Measurements from ENCODE around the gene TSPEAR. TPM values are rescaled to one million over a fixed set of nuclear protein-coding genes. Genes with fewer than 3 reads are reported as not detected.
"Not testable (repeated sequence)": the region's sequence is repeated elsewhere in the genome, so short reads cannot be mapped to it uniquely, and the experiment has no call there.

Gene TSPEAR
- total and polyA plus RNA-seq, 3 donors from 2014 or later = 0.53 to 0.62 (median 0.55) TPM

DNA sequence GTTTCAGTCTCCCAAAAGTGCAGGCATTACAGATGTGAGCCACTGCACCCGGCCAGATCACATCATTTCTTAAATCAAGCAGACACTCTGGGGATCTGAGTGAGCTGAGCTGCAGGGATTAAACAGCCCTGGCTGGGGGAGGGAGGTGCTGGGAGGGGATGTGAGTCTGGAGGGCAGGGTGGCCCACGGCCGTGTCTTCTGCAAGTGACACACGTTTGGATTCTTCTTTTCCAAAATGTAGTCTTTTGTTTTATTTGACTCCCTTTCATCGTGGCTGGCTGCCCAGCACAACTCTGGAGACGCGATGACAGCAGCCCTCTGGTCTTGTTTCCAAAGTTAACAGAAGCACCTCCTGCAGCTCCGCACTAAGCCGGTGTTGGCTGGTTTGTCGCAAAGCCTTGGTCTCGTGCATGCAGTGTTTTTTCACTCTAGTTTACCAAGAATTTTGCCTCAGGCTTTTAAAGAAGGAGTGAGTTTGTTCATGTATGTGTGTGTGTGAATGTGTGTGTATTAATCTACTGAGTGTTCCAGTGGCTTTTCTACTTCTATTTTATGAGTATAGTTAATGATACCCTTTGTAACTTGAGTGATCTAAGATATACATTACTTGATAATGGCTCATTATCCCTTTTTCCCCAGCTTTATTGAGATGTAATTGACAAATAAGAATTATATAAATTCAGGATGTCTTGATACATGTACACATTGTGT lies 128.1 kb downstream of the TSPEAR start:
- intact Hi-C loops (cut with DNase I; ENCODE audit: low total_unique reads) = no loop called here
- DNase-seq = no peak
- Histone ChIP-seq H3K36me3 (ENCODE audit: low read depth, missing control alignments) (no peaks in the 10 kb centered on the region), H3K27ac (no peak overlapping the region), H3K4me3 (no peak overlapping the region), H3K4me1 (no peaks in the 10 kb centered on the region), H3K9me3 (no peaks in the 10 kb centered on the region), H3K27me3 (no peaks in the 10 kb centered on the region)
- WGBS, 2 donors = 40 to 48% methylated on average over 11 of the region's 11 CpGs
- TF ChIP-seq, protein P1, sequence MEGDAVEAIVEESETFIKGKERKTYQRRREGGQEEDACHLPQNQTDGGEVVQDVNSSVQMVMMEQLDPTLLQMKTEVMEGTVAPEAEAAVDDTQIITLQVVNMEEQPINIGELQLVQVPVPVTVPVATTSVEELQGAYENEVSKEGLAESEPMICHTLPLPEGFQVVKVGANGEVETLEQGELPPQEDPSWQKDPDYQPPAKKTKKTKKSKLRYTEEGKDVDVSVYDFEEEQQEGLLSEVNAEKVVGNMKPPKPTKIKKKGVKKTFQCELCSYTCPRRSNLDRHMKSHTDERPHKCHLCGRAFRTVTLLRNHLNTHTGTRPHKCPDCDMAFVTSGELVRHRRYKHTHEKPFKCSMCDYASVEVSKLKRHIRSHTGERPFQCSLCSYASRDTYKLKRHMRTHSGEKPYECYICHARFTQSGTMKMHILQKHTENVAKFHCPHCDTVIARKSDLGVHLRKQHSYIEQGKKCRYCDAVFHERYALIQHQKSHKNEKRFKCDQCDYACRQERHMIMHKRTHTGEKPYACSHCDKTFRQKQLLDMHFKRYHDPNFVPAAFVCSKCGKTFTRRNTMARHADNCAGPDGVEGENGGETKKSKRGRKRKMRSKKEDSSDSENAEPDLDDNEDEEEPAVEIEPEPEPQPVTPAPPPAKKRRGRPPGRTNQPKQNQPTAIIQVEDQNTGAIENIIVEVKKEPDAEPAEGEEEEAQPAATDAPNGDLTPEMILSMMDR (IDR thresholded peaks at IDR 0.05) = no peak
- TF ChIP-seq POLR2A (IDR thresholded peaks at IDR 0.05) = no peak

DNA sequence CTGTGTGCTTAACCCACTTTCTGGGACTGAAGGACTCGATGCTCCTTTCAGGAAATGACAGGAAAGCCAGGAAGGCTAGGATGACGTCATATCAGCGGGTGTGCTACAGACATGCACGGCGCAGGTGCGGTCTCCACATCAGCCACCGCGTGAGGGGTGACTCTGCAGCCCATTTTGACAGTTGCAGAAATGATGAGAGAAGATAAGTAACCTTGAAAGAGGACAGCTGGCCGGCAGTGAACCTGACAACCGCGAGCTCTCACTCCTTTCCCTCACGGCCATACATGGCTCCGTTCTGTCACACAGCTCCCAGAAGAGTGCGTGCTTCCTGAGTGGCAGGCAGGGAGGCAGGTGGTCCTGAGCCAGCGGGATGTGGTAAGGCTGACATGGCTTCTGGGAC lies 129.3 kb downstream of the TSPEAR start:
- WGBS, 2 donors = 77% methylated on average over 14 to 15 of the region's 15 CpGs
- H3K27ac ChIP-seq = no peak overlapping the region
- intact Hi-C loops (cut with DNase I; ENCODE audit: low total_unique reads) = no loop called here
- TF ChIP-seq POLR2A (IDR thresholded peaks at IDR 0.05) = no peak
- TF ChIP-seq, protein P1 (IDR thresholded peaks at IDR 0.05) = no peak
- H3K27me3 ChIP-seq = no peaks in the 10 kb centered on the region
- H3K4me1 ChIP-seq = no peaks in the 10 kb centered on the region
- H3K9me3 ChIP-seq = no peaks in the 10 kb centered on the region
- H3K4me3 ChIP-seq = no peak overlapping the region
- DNase-seq = no peak
- H3K36me3 ChIP-seq (ENCODE audit: low read depth, missing control alignments) = no peaks in the 10 kb centered on the region

DNA sequence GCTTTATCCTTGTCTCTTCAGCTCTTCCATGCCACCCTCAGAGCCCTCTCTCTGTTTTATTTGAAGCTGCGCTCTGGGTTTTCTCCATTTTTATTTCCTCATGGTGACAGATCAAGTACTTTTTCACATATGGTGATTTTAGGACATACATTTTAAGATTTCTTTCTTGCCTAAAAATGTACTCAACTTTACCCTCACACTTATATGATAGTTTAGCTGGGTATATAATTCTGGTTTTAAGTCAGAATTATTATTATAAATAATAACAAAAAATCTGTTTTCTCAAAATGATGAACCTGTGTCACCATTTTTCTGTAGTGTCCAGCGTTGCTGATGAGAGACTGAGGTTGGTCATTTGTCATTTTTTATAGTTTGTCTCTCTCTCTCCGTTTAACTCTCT lies 130.2 kb downstream of the TSPEAR start:
- no peak overlapping the region for H3K4me3 ChIP-seq
- no peak overlapping the region for H3K27ac ChIP-seq
- no peaks in the 10 kb centered on the region for H3K4me1 ChIP-seq
- H3K36me3 ChIP-seq (ENCODE audit: low read depth, missing control alignments) = no peaks in the 10 kb centered on the region
- no peaks in the 10 kb centered on the region for H3K27me3 ChIP-seq
- DNase-seq = no peak
- H3K9me3 ChIP-seq = no peaks in the 10 kb centered on the region
- WGBS, 2 donors = 76 to 86% methylated on average over 3 of the region's 3 CpGs
- intact Hi-C loops (cut with DNase I; ENCODE audit: low total_unique reads) = no loop called here
- no peak for TF ChIP-seq POLR2A (IDR thresholded peaks at IDR 0.05)
- TF ChIP-seq, protein P1 (IDR thresholded peaks at IDR 0.05) = no peak

DNA sequence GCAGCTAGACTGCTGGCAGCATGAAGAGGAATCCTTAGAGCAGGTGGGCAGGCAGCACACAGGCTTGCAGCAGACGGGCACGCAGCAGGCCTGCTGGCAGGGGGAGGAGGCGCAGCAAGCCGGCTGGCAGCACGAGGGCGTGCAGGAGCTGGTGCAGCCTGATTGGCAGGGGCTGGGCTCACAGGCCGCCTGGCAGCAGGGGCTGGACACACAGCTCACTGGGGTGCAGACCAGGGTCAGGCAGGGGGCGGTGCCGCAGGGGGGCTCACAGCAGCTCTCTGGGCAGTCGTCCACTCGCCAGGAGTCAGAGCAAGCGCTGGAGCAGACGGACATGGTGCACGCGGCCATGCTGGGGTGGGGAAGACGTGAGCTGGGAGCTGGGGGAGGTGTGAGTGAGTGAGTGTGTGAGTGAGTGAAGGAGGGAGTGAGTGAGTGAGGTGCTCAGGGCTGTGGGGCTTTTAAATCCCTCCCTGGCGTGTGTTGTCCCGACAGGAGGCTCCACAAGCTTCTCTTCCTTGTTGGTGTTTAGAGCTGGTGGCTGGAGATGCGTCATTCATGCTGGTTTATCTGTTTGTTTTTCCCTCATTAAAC lies 131.0 kb downstream of the TSPEAR start, which contains the start of gene KRTAP10-5:
Gene KRTAP10-5, minus strand, starts transcription at position 374 of the 591 bp plus-strand sequence. Its CDS starts 26 bp downstream, at position 348.
- DNase-seq; H3K36me3 ChIP-seq (ENCODE audit: low read depth, missing control alignments); H3K9me3 ChIP-seq; intact Hi-C loops (cut with DNase I; ENCODE audit: low total_unique reads); H3K27me3 ChIP-seq; H3K4me3 ChIP-seq; H3K4me1 ChIP-seq; H3K27ac ChIP-seq: not testable (repeated sequence)
- 49 to 63% methylated on average over 18 to 19 of the region's 19 CpGs for WGBS, 2 donors

DNA sequence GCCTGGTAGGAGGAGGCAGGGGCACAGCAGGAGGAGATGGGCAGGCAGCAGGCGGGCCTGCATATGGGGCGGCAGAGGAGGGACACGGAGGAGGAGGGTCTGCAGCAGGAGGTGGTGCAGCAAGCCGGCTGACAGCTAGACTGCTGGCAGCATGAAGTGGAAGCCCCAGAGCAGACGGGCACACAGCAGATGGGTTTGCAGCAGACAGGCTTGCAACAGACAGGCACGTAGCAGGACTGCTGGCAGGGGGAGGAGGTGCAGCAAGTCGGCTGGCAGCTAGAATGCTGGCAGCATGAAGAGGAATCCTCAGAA lies 131.6 kb downstream of the TSPEAR start:
- TF ChIP-seq, protein P1 (IDR thresholded peaks at IDR 0.05) = no peak
- no peak for TF ChIP-seq POLR2A (IDR thresholded peaks at IDR 0.05)
- Histone ChIP-seq H3K4me3 (no peak overlapping the region), H3K27me3 (no peaks in the 10 kb centered on the region), H3K27ac (no peak overlapping the region), H3K4me1 (no peaks in the 10 kb centered on the region), H3K9me3 (no peaks in the 10 kb centered on the region), H3K36me3 (ENCODE audit: low read depth, missing control alignments) (no peaks in the 10 kb centered on the region)
- intact Hi-C loops (cut with DNase I; ENCODE audit: low total_unique reads) = no loop called here
- WGBS, 2 donors = 73 to 76% methylated on average over 5 to 7 of the region's 7 CpGs
- no peak for DNase-seq

Measured in testis (tissue), 3 donors.